Tibial nerve (tissue), 4 donors: Measurements from ENCODE around the gene LRRC43.

Experiments used
- CTCF ChIP-seq, 5 experiments: fragments of 200-600 bp in 3 of 5; fragments of 450-650 bp in 2 of 5; sonication (generic) in 3 of 5; IDR thresholded peaks; one replicate each; pipeline ENCODE4 v1.5.1; 2016 to 2019; ENCODE audit warnings: antibody characterized with exemption in 5 of 5, mild to moderate bottlenecking in 3 of 5, moderate library complexity in 2 of 5
- EP300 ChIP-seq, 2 donors: sonication (generic); formaldehyde crosslinking; IDR thresholded peaks; one replicate each; pipeline ENCODE4 v1.6.1; 2017; ENCODE audit warnings: antibody characterized with exemption in 2 of 2, mild to moderate bottlenecking in 1 of 2

DNA sequence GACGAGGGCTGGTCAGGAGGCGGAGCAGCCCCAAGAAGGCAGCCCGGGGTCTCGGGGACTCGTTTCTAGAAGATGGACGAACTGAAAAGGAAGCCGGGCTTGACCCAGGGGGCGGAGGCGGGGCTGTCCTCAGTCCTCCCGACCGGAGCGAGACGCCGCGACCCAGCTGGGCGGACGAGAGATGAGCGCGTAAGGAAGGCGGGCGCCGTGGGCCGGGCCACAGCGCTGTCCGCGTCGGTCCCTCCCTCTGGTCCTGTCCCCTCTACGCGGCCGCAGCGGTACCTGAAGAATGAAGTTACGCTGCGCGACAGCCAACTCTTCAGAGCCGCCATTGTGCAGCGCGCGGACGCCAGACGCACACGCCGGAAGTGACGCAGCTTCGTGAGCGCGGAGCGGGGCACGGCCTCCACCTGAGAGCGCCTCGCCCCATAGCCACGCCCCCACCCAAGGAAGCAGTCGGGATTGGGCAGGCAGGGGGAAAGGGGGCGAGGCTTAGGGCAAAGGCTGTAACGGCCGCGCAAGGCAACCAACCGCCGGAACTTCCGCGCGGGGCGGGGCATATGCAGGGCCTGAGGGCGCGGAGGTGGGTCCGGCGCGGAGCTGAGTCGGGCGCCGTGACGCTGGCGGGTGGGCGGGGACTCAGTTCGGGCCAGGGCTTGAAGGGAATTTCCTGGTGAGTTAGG, 42.9 kb downstream of the LRRC43 start, which contains the start of gene DIABLO:
- TF ChIP-seq CTCF (IDR thresholded peaks at IDR 0.05): peak in 1 of 5 experiments; percentile 43
- TF ChIP-seq EP300 (IDR thresholded peaks at IDR 0.05): peak; percentile 95 to 99
